Naive thymus-derived CD4-positive, alpha-beta T cell (primary cell): ENCODE data around the gene OPRM1. TPM values are rescaled to one million over a fixed set of nuclear protein-coding genes. Genes with fewer than 3 reads are reported as not detected.

Experiments used
- ATAC-seq: fragments of 150-1000 bp; cut with Tn5 transposase; 2 replicates; pipeline ENCODE4 v1.10.0; 2021; ENCODE audit warnings: mild to moderate bottlenecking, moderate library complexity
- CTCF ChIA-PET: fragments of 350-600 bp; sonication (Branson Sonifier 250); formaldehyde crosslinking; loops from one replicate; lab custom pipeline; 2021; ENCODE audit warnings: antibody characterized with exemption; lab: Charles Lee
- POLR2A ChIA-PET: fragments of 350-600 bp; sonication (Branson Sonifier 250); formaldehyde crosslinking; loops from one replicate; lab custom pipeline; 2021; ENCODE audit warnings: antibody characterized with exemption, inconsistent platforms; lab: Charles Lee
- DNase-seq, 9 donors: peaks; one replicate each; pipeline versions ENCODE4 v3.0.0 to v3.0.0-alpha.2; 2020 to 2022; ENCODE audit warnings: mixed read lengths in 1 of 9
- H3K27ac ChIP-seq: one replicate; pipeline ENCODE4 v1.7.0; 2013; ENCODE audit warnings: mild to moderate bottlenecking, low read depth, low read length, moderate library complexity
- H3K27me3 ChIP-seq, 2 donors: one replicate each; pipeline ENCODE4 v1.7.0; 2013; ENCODE audit warnings: low read length in 2 of 2, mild to moderate bottlenecking in 2 of 2, moderate library complexity in 2 of 2; ENCODE audit not compliant: control insufficient read depth in 2 of 2, insufficient read depth in 2 of 2
- H3K36me3 ChIP-seq, 3 experiments: 1 replicate in 2 of 3; 2 replicates in 1 of 3; pipeline ENCODE4 v1.7.0; 2013; ENCODE audit warnings: low read length in 3 of 3, mild to moderate bottlenecking in 3 of 3, moderate library complexity in 1 of 3; ENCODE audit not compliant: insufficient read depth in 3 of 3, control insufficient read depth in 2 of 3
- H3K4me1 ChIP-seq, 2 donors: one replicate each; pipeline ENCODE4 v1.7.0; 2013; ENCODE audit warnings: low read length in 2 of 2, mild to moderate bottlenecking in 2 of 2, moderate library complexity in 1 of 2; ENCODE audit not compliant: control insufficient read depth in 2 of 2, insufficient read depth in 2 of 2
- H3K4me3 ChIP-seq: 2 replicates; pipeline ENCODE4 v1.7.0; 2013; ENCODE audit warnings: mild to moderate bottlenecking, low read length
- H3K9me3 ChIP-seq, 3 experiments: 1 replicate in 2 of 3; 2 replicates in 1 of 3; pipeline ENCODE4 v1.7.0; 2013; ENCODE audit warnings: low read length in 3 of 3; ENCODE audit not compliant: control insufficient read depth in 2 of 3
- H3K27ac Mint-ChIP-seq, 9 donors: one replicate each; pipeline ENCODE4 v1.8.0; 2020 to 2022; ENCODE audit warnings: mixed read lengths in 9 of 9, mild to moderate bottlenecking in 8 of 9, moderate library complexity in 5 of 9, inconsistent platforms in 2 of 9
- H3K27me3 Mint-ChIP-seq, 5 donors: one replicate each; pipeline ENCODE4 v1.8.0; 2021 to 2022; ENCODE audit warnings: mixed read lengths in 5 of 5, mild to moderate bottlenecking in 1 of 5
- H3K36me3 Mint-ChIP-seq, 5 donors: one replicate each; pipeline ENCODE4 v1.8.0; 2020 to 2022; ENCODE audit warnings: mixed read lengths in 5 of 5, mild to moderate bottlenecking in 3 of 5, inconsistent platforms in 1 of 5
- H3K4me1 Mint-ChIP-seq, 7 donors: one replicate each; pipeline ENCODE4 v1.8.0; 2020 to 2022; ENCODE audit warnings: mixed read lengths in 7 of 7, mild to moderate bottlenecking in 3 of 7, inconsistent platforms in 1 of 7
- H3K4me3 Mint-ChIP-seq, 10 donors: one replicate each; pipeline ENCODE4 v1.8.0; 2020 to 2022; ENCODE audit warnings: mild to moderate bottlenecking in 10 of 10, mixed read lengths in 10 of 10, moderate library complexity in 6 of 10, inconsistent platforms in 2 of 10
- H3K9me3 Mint-ChIP-seq, 11 donors: one replicate each; pipeline ENCODE4 v1.8.0; 2020 to 2022; ENCODE audit warnings: mixed read lengths in 11 of 11, mild to moderate bottlenecking in 4 of 11, inconsistent platforms in 1 of 11, moderate library complexity in 1 of 11
- intact Hi-C, 2 donors: fragments of 100-400 bp; cut with micrococcal nuclease; formaldehyde crosslinking; loops; one replicate each; pipeline ENCODE4 v1.15.1; 2023
- polyA plus RNA-seq, 2 donors: library from polyadenylated mRNA; unstranded; fragments of 300-500 nt; fragmentation: Illumina TruSeq; gene quantifications; one replicate each; pipeline ENCODE4 v1.2.3, GENCODE V29; 2021
- total RNA-seq, 6 experiments: library from RNA in 5 of 6; stranded (reverse) in 5 of 6; gene quantifications; 1 replicate in 5 of 6; 2 replicates in 1 of 6; pipeline ENCODE4 v1.2.3 and lab custom pipeline; 2021 to 2026

Gene OPRM1
- total and polyA plus RNA-seq, 7 experiments from 2014 or later: not detected

GRCh38 chr6:154222716-154223115 lies 183.7 kb downstream of the OPRM1 start:
- Histone ChIP-seq H3K36me3 (peaks cover 0 to 19% (median 4%) of the 10 kb centered on the region in 3 experiments), H3K9me3 (no peaks in the 10 kb centered on the region), H3K4me3 (no peak overlapping the region), H3K4me1 (peaks cover 6 to 68% of the 10 kb centered on the region in 2 donors), H3K27ac (no peak overlapping the region), H3K27me3 (no peaks in the 10 kb centered on the region)
- no peak for DNase-seq
- Mint-ChIP-seq H3K36me3 (peaks cover 10 to 50% (median 35%) of the 10 kb centered on the region in 5 donors), H3K4me3 (peak overlapping the region in 3 of 10 donors; percentile 12 to 45 (median 37)), H3K27ac (peak overlapping the region in 8 of 9 donors; percentile 2 to 89 (median 70)), H3K27me3 (no peaks in the 10 kb centered on the region), H3K4me1 (peaks cover 27 to 91% (median 87%) of the 10 kb centered on the region in 7 donors), H3K9me3 (peaks cover 0 to 3% (median 0%) of the 10 kb centered on the region in 11 donors)
- ChIA-PET CTCF (interaction anchor here (0.7 kb wide), 1 partner anchor 32 kb away, joined by 3 read pairs; no protein-coding TSS in a partner anchor), POLR2A (interaction anchor here (0.5 to 3.5 kb wide), 7 partner anchors 10 to 53 kb away, joined by 3 to 17 read pairs (median 4); no protein-coding TSS in a partner anchor)
- intact Hi-C loops: no loop called here
- no peak for ATAC-seq

GRCh38 chr6:154223296-154223695 lies 184.3 kb downstream of the OPRM1 start:
- peaks cover 0 to 19% (median 4%) of the 10 kb centered on the region in 3 experiments for H3K36me3 ChIP-seq
- intact Hi-C loops: no loop called here
- ATAC-seq (no peak), DNase-seq (no peak)
- no peaks in the 10 kb centered on the region for H3K27me3 ChIP-seq
- peak overlapping the region; percentile 30 for H3K27ac ChIP-seq
- H3K27me3 Mint-ChIP-seq: no peaks in the 10 kb centered on the region
- peak overlapping the region in 5 of 10 donors; percentile 11 to 63 (median 45) for H3K4me3 Mint-ChIP-seq
- CTCF ChIA-PET: interaction anchor here (0.7 to 1.4 kb wide), 3 partner anchors 24 to 66 kb away, joined by 3 to 5 read pairs (median 4); no protein-coding TSS in a partner anchor
- peaks cover 6 to 63% of the 10 kb centered on the region in 2 donors for H3K4me1 ChIP-seq
- no peaks in the 10 kb centered on the region for H3K9me3 ChIP-seq
- H3K4me3 ChIP-seq: no peak overlapping the region
- peaks cover 0 to 3% (median 0%) of the 10 kb centered on the region in 11 donors for H3K9me3 Mint-ChIP-seq
- POLR2A ChIA-PET: interaction anchor here (0.5 to 3.5 kb wide), 10 partner anchors 8 to 68 kb away, joined by 3 to 17 read pairs (median 4); no protein-coding TSS in a partner anchor
- H3K36me3 Mint-ChIP-seq: peaks cover 10 to 49% (median 32%) of the 10 kb centered on the region in 5 donors
- H3K4me1 Mint-ChIP-seq: peaks cover 22 to 91% (median 87%) of the 10 kb centered on the region in 7 donors
- peak overlapping the region in 8 of 9 donors; percentile 40 to 89 (median 74) for H3K27ac Mint-ChIP-seq

- no peaks in the 10 kb centered on the region for H3K9me3 ChIP-seq
- DNase-seq (no peak), ATAC-seq (no peak)
- Mint-ChIP-seq H3K4me3 (peak overlapping the region in 5 of 10 donors; percentile 4 to 45 (median 19)), H3K27me3 (no peaks in the 10 kb centered on the region), H3K9me3 (peaks cover 0 to 3% (median 0%) of the 10 kb centered on the region in 11 donors), H3K4me1 (peaks cover 36 to 92% (median 88%) of the 10 kb centered on the region in 7 donors), H3K27ac (peak overlapping the region; percentile 6 to 79 (median 68)), H3K36me3 (peaks cover 10 to 52% (median 25%) of the 10 kb centered on the region in 5 donors)
- no peak overlapping the region for H3K4me3 ChIP-seq
- peaks cover 0 to 12% (median 4%) of the 10 kb centered on the region in 3 experiments for H3K36me3 ChIP-seq
- ChIA-PET POLR2A (interaction anchor here (1.1 kb wide), 1 partner anchor 21 kb away, joined by 3 read pairs; no protein-coding TSS in a partner anchor), CTCF (no interaction called here)
- no peaks in the 10 kb centered on the region for H3K27me3 ChIP-seq
- no peak overlapping the region for H3K27ac ChIP-seq
- H3K4me1 ChIP-seq: peaks cover 16 to 62% of the 10 kb centered on the region in 2 donors
- intact Hi-C loops: no loop called here
Observed at GRCh38 chr6:154226461-154226860, 187.4 kb downstream of the OPRM1 start.

- peak overlapping the region in 8 of 9 donors; percentile 20 to 94 (median 76) for H3K27ac Mint-ChIP-seq
- H3K4me3 Mint-ChIP-seq: peak overlapping the region in 6 of 10 donors; percentile 3 to 86 (median 38)
- Histone ChIP-seq H3K27ac (peak overlapping the region; percentile 17), H3K9me3 (no peaks in the 10 kb centered on the region), H3K36me3 (peaks cover 0 to 3% (median 0%) of the 10 kb centered on the region in 3 experiments), H3K4me3 (no peak overlapping the region), H3K27me3 (no peaks in the 10 kb centered on the region), H3K4me1 (peaks cover 25 to 66% of the 10 kb centered on the region in 2 donors)
- POLR2A ChIA-PET: interaction anchor here (0.8 to 1.2 kb wide), 4 partner anchors 9 to 23 kb away, joined by 3 to 6 read pairs (median 4); no protein-coding TSS in a partner anchor
- peaks cover 0 to 3% (median 0%) of the 10 kb centered on the region in 11 donors for H3K9me3 Mint-ChIP-seq
- peaks cover 10 to 41% (median 20%) of the 10 kb centered on the region in 5 donors for H3K36me3 Mint-ChIP-seq
- no peaks in the 10 kb centered on the region for H3K27me3 Mint-ChIP-seq
- ATAC-seq: no peak
- CTCF ChIA-PET: interaction anchor here (0.6 kb wide), 2 partner anchors 12 to 70 kb away, joined by 3 read pairs; no protein-coding TSS in a partner anchor
- intact Hi-C loops: loop anchor here in 1 of 2 donors (1.0 kb wide), 1 partner anchor 9 kb away; no protein-coding TSS in a partner anchor
- peaks cover 45 to 91% (median 85%) of the 10 kb centered on the region in 7 donors for H3K4me1 Mint-ChIP-seq
- no peak for DNase-seq
Observed at GRCh38 chr6:154227862-154228520, 189.0 kb downstream of the OPRM1 start.

GRCh38 chr6:154228521-154228905 lies 189.5 kb downstream of the OPRM1 start:
- no peaks in the 10 kb centered on the region for H3K27me3 ChIP-seq
- no peak overlapping the region for H3K27ac ChIP-seq
- no peak overlapping the region for H3K4me3 ChIP-seq
- ChIA-PET CTCF (interaction anchor here (0.6 to 1.5 kb wide), 3 partner anchors 9 to 71 kb away, joined by 3 read pairs; no protein-coding TSS in a partner anchor), POLR2A (interaction anchor here (0.9 to 1.2 kb wide), 2 partner anchors 8 to 10 kb away, joined by 4 to 6 read pairs; no protein-coding TSS in a partner anchor)
- Mint-ChIP-seq H3K36me3 (peaks cover 10 to 41% (median 18%) of the 10 kb centered on the region in 5 donors), H3K27ac (peak overlapping the region in 8 of 9 donors; percentile 20 to 94 (median 76)), H3K27me3 (no peaks in the 10 kb centered on the region), H3K4me1 (peaks cover 47 to 91% (median 85%) of the 10 kb centered on the region in 7 donors), H3K4me3 (peak overlapping the region in 6 of 10 donors; percentile 7 to 86 (median 38)), H3K9me3 (peaks cover 0 to 3% (median 0%) of the 10 kb centered on the region in 11 donors)
- no peaks in the 10 kb centered on the region for H3K36me3 ChIP-seq
- no peaks in the 10 kb centered on the region for H3K9me3 ChIP-seq
- peaks cover 26 to 64% of the 10 kb centered on the region in 2 donors for H3K4me1 ChIP-seq
- intact Hi-C loops: no loop called here
- ATAC-seq (no peak), DNase-seq (no peak)

- peak overlapping the region; percentile 30 for H3K4me3 ChIP-seq
- DNase-seq (peak in 2 of 9 donors; percentile 41 to 56), ATAC-seq (peak; percentile 64)
- peak overlapping the region; percentile 41 for H3K27ac ChIP-seq
- intact Hi-C loops: loop anchor here in 1 of 2 donors (1.0 kb wide), 2 partner anchors 18 to 73 kb away; no protein-coding TSS in a partner anchor
- peaks cover 32 to 63% of the 10 kb centered on the region in 2 donors for H3K4me1 ChIP-seq
- Mint-ChIP-seq H3K9me3 (peaks cover 0 to 3% (median 0%) of the 10 kb centered on the region in 11 donors), H3K4me1 (peaks cover 55 to 91% (median 87%) of the 10 kb centered on the region in 7 donors), H3K36me3 (peaks cover 10 to 39% (median 18%) of the 10 kb centered on the region in 5 donors), H3K27me3 (no peaks in the 10 kb centered on the region), H3K4me3 (peak overlapping the region; percentile 75 to 89 (median 78)), H3K27ac (peak overlapping the region; percentile 66 to 94 (median 86))
- no peaks in the 10 kb centered on the region for H3K27me3 ChIP-seq
- H3K36me3 ChIP-seq: no peaks in the 10 kb centered on the region
- no peaks in the 10 kb centered on the region for H3K9me3 ChIP-seq
- ChIA-PET CTCF (interaction anchor here (1.5 kb wide), 1 partner anchor 10 kb away, joined by 3 read pairs; no protein-coding TSS in a partner anchor), POLR2A (no interaction called here)
Observed at GRCh38 chr6:154229786-154230185, 190.7 kb downstream of the OPRM1 start.
